Ovary (tissue), 3 donors: ENCODE results near the gene CD209.

Experiments
- EP300 ChIP-seq: sonication (generic); formaldehyde crosslinking; IDR thresholded peaks from one replicate; pipeline ENCODE4 v1.6.1; 2017; ENCODE audit warnings: antibody characterized with exemption
- POLR2A ChIP-seq: fragments of 450-650 bp; IDR thresholded peaks from one replicate; pipeline ENCODE4 v1.6.1; 2017; ENCODE audit warnings: antibody characterized with exemption, mild to moderate bottlenecking, moderate library complexity
- TF ChIP-seq, protein P1 (sequence below), 3 donors: fragments of 450-650 bp in 2 of 3; fragments of 200-600 bp in 1 of 3; IDR thresholded peaks; one replicate each; pipeline versions ENCODE4 v1.5.1 to v1.8.0; 2016 to 2022; ENCODE audit warnings: antibody characterized with exemption in 3 of 3, mild to moderate bottlenecking in 1 of 3
- donor health status: DM: no; HTN: no; CAD: no.

DNA sequence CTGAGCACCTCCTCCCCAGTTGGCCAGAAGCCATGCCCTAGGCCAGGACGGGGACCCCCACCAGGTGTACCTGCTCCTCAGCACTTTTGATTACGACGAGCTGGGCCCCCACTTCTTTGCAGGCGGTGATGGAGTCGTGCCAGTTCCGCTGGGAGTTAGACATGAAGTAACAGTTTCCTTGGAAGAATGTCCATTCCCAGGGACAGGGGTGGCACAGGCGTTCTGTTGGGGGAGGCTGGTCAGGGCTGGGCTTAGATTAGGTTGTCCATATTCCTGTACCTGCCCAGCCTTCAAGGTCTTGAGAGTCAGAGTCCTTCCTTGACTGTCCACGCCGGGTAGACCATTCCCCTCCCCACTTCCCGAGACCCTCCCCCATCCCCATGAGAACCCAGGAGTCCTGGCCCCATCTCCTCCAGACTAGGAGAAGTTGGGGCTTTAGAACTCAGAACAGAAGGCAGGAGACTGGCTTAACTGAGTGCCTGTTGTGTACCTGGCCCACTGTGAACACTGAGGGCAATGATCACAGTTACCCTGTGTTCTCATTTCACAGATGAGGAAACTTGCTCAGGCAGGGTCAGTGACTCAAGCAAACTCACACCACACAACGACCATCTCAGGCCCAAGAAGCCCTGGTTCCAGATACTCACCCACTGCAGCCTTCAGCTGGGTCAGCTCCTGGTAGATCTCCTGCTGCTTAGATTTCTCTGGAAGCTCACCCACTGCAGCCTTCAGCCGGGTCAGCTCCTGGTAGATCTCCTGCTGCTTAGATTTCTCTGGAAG is 2.3 kb downstream of the CD209 start:
- TF ChIP-seq, protein P1, sequence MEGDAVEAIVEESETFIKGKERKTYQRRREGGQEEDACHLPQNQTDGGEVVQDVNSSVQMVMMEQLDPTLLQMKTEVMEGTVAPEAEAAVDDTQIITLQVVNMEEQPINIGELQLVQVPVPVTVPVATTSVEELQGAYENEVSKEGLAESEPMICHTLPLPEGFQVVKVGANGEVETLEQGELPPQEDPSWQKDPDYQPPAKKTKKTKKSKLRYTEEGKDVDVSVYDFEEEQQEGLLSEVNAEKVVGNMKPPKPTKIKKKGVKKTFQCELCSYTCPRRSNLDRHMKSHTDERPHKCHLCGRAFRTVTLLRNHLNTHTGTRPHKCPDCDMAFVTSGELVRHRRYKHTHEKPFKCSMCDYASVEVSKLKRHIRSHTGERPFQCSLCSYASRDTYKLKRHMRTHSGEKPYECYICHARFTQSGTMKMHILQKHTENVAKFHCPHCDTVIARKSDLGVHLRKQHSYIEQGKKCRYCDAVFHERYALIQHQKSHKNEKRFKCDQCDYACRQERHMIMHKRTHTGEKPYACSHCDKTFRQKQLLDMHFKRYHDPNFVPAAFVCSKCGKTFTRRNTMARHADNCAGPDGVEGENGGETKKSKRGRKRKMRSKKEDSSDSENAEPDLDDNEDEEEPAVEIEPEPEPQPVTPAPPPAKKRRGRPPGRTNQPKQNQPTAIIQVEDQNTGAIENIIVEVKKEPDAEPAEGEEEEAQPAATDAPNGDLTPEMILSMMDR (IDR thresholded peaks at IDR 0.05) = no peak
- TF ChIP-seq POLR2A (no peak), EP300 (no peak)
